A549 treated with Hydrocortisone at 1 μM for 4 hours (cell line): Measurements from ENCODE around the gene OR7E24. TPM values are rescaled to one million over a fixed set of nuclear protein-coding genes. Genes with fewer than 3 reads are reported as not detected.

Source experiments
- total RNA-seq: library from RNA; stranded (reverse); fragments of 200-300 nt; extraction: Qiagen RNA extraction; gene quantifications from 5 replicates; pipeline ENCODE4 v1.2.3, GENCODE V29; 2022

Gene OR7E24
- total RNA-seq, result not detected in 5 replicates

DNA sequence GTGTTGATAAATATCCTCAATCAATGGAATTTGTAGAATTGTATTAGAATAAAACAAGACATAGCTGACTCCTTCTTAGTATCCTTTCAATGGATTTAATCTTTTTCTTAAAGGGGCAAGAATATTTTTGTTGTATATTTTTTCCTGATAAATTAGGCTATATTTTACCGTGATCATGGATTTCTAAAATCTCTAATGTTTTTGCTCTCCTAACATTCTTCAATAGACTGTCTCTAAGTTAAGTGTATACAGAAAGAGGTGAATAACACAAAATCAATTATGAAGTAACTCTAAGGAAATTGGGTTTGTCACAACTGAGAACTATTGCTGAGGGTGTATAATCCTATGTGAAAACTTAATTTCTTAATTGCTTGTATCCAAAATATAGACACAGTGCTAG is at the start of gene OR7E24:
Gene OR7E24, plus strand, starts transcription at position 301 of the 400 bp plus-strand sequence. CDS start 114 bp downstream, outside the sequence.

DNA sequence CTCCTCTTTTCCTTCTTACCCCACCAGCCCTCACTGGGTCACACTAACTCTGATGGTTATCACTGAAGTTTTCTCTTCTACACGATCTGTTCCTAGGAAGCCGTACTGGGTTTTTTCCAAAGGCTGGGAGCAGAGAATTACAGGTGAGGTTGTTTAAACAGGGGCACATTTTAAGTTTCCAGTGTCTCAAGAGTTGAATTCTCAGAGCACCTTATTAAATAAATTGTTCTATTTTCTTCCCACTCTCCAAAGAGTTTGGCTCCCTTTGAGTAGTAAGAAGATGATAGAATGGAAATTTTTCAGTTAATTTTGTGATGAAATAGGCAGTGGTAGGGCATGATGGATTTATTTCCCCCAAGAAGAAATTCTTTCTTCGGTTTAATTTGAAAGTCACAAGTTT is 31.2 kb upstream of the OR7E24 start, which contains the start of gene OR7D4:
Gene OR7D4, minus strand, starts transcription at position 101 of the 400 bp plus-strand sequence. CDS start 4,752 bp downstream, outside the sequence.

Other genes with a start within 250 kb of the OR7E24 start
- gene MUC16, start 240.5 kb upstream of the OR7E24 start, total RNA-seq, result 0.02 to 0.06 TPM (median 0.03 TPM) in 5 replicates
- gene OR1M1, start 163.9 kb upstream of the OR7E24 start, total RNA-seq, result not detected in 5 replicates
- not detected in 5 replicates for gene OR7G2, start 143.5 kb upstream of the OR7E24 start, total RNA-seq
- not detected in 5 replicates for gene OR7G1, start 135.2 kb upstream of the OR7E24 start, total RNA-seq
- gene OR7G3, start 124.0 kb upstream of the OR7E24 start, total RNA-seq, result not detected in 5 replicates
- gene ZNF317, start 110.5 kb upstream of the OR7E24 start, total RNA-seq, result 15.4 to 19.9 TPM (median 18.6 TPM) in 5 replicates
- gene OR7D2, start 72.0 kb upstream of the OR7E24 start, total RNA-seq, result not detected in 5 replicates
- not detected in 5 replicates for gene OR7D4, start 31.3 kb upstream of the OR7E24 start, total RNA-seq
- gene ZNF699, start 58.9 kb downstream of the OR7E24 start, total RNA-seq, result 0.85 to 1.4 TPM (median 1.3 TPM) in 5 replicates
- 4.5 to 5.6 TPM (median 4.7 TPM) in 5 replicates for gene ZNF559, start 73.2 kb downstream of the OR7E24 start, total RNA-seq
- 0.43 to 0.76 TPM (median 0.58 TPM) in 5 replicates for gene ZNF177, start 112.1 kb downstream of the OR7E24 start, total RNA-seq
- 2.9 to 4.4 TPM (median 3.4 TPM) in 5 replicates for gene ZNF266, start 184.6 kb downstream of the OR7E24 start, total RNA-seq
- gene ZNF560, start 247.7 kb downstream of the OR7E24 start, total RNA-seq, result not detected in 5 replicates